Body of pancreas (tissue), 4 donors: Measurements from ENCODE around the gene KCNJ6. TPM values are rescaled to one million over a fixed set of nuclear protein-coding genes. Genes with fewer than 3 reads are reported as not detected.

ENCODE experiments used
- ATAC-seq: fragments of 150-250 bp; one replicate; pipeline ENCODE4 v1.9.1; 2016
- DNase-seq, 4 donors: peaks; one replicate each; pipeline ENCODE4 v3.0.0-alpha.2; 2019
- H3K27ac ChIP-seq, 4 donors: fragments of 200-600 bp; sonication (generic); 1 replicate in 3 of 4; 2 replicates in 1 of 4; pipeline versions ENCODE4 v1.5.1 to v1.6.1; 2016 to 2019; ENCODE audit warnings: mild to moderate bottlenecking in 1 of 4, mixed read lengths in 1 of 4, moderate library complexity in 1 of 4
- H3K27me3 ChIP-seq, 2 donors: fragments of 200-600 bp; sonication (generic); one replicate each; pipeline ENCODE4 v1.6.0; 2016; ENCODE audit warnings: mild to moderate bottlenecking in 1 of 2
- H3K36me3 ChIP-seq, 2 donors: fragments of 200-600 bp; sonication (generic); replicated peaks in 1 of 2; 2 replicates each; pipeline ENCODE4 v1.5.1; 2016; ENCODE audit warnings: low read depth in 2 of 2; ENCODE audit not compliant: insufficient read depth in 1 of 2
- H3K4me1 ChIP-seq: fragments of 200-600 bp; sonication (generic); one replicate; pipeline ENCODE4 v1.6.0; 2016
- H3K4me3 ChIP-seq, 2 donors: fragments of 200-600 bp; sonication (generic); 1 replicate in 1 of 2; 2 replicates in 1 of 2; pipeline ENCODE4 v1.5.1; 2016 to 2019
- H3K9me3 ChIP-seq, 3 donors: fragments of 200-600 bp; sonication (generic); 1 replicate in 2 of 3; 2 replicates in 1 of 3; pipeline ENCODE4 v1.5.1; 2016
- POLR2A ChIP-seq, 3 donors: fragments of 450-650 bp; IDR thresholded peaks; one replicate each; pipeline ENCODE4 v1.6.1; 2016; ENCODE audit warnings: antibody characterized with exemption in 3 of 3, mild to moderate bottlenecking in 2 of 3
- WGBS, 2 donors: methylation state at CpG; one replicate each; pipeline ENCODE4 v1.1.5; 2017; 5-methylcytosine and 5-hydroxymethylcytosine counted together
- intact Hi-C: fragments of 100-400 bp; cut with DNase I; formaldehyde crosslinking; loops from one replicate; pipeline ENCODE4 v1.15.1; 2023
- total RNA-seq, 2 donors: library from RNA; depleted of rRNA; stranded (reverse); fragments of >200 nt; gene quantifications; one replicate each; pipeline ENCODE4 v1.1.0, GENCODE V29; 2016
- TF ChIP-seq, protein P1 (sequence below), 7 experiments: fragments of 450-650 bp in 4 of 7; fragments of 200-600 bp in 3 of 7; sonication (generic) in 3 of 7; IDR thresholded peaks; one replicate each; pipeline ENCODE4 v1.5.1; 2016 to 2019; ENCODE audit warnings: antibody characterized with exemption in 7 of 7

Gene KCNJ6
- total RNA-seq, 2 donors from 2014 or later = under 0.01 to 0.78 TPM

DNA sequence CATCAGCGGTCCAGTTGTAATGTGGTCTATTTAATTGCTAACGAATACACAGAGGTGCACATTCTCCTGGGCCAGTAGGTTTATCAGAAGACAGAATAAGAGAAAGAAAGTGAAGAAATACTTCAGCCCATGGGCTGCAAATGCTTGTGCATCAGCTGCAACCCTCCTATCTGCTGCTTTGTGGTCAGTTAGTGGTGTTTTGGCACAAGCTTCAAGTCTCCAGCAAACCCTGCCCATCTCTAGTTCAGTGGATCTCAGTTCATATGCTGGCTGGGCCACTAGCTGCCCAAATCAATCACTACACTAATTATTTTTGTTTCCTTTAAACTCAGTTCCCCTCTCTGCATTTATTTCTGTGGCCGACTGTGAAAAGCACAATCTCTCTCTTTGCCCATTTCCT, 124.2 kb downstream of the KCNJ6 start:
- WGBS, 2 donors = 77 to 80% methylated on average over 3 of the region's 3 CpGs
- intact Hi-C loops = no loop called here
- Histone ChIP-seq H3K27ac (no peak overlapping the region), H3K4me1 (no peaks in the 10 kb centered on the region), H3K4me3 (no peak overlapping the region), H3K27me3 (no peaks in the 10 kb centered on the region), H3K36me3 (no peaks in the 10 kb centered on the region), H3K9me3 (no peaks in the 10 kb centered on the region)
- no peak for TF ChIP-seq POLR2A (IDR thresholded peaks at IDR 0.05)
- TF ChIP-seq, protein P1, sequence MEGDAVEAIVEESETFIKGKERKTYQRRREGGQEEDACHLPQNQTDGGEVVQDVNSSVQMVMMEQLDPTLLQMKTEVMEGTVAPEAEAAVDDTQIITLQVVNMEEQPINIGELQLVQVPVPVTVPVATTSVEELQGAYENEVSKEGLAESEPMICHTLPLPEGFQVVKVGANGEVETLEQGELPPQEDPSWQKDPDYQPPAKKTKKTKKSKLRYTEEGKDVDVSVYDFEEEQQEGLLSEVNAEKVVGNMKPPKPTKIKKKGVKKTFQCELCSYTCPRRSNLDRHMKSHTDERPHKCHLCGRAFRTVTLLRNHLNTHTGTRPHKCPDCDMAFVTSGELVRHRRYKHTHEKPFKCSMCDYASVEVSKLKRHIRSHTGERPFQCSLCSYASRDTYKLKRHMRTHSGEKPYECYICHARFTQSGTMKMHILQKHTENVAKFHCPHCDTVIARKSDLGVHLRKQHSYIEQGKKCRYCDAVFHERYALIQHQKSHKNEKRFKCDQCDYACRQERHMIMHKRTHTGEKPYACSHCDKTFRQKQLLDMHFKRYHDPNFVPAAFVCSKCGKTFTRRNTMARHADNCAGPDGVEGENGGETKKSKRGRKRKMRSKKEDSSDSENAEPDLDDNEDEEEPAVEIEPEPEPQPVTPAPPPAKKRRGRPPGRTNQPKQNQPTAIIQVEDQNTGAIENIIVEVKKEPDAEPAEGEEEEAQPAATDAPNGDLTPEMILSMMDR (IDR thresholded peaks at IDR 0.05) = no peak
- no peak for ATAC-seq
- DNase-seq = no peak

DNA sequence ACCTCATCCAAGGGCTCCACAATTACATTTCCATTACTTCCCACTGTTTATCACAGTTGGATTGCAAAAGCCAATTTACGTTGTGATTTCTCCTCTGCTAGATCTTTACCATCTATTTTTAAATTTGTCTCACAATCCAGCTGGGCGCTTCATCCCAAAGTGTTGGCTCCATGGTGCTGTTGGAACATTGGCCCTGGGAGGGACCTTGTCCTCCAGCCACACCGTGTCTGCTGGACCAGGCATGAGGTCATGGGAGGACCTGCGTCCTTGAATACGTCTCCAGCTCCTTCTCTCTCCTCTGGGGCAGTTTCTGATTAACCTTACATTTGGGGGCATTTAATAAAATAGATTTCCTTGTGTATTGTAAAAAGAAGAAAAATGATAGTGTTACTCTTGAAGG, 125.4 kb downstream of the KCNJ6 start:
- 45 to 52% methylated on average over 5 of the region's 5 CpGs for WGBS, 2 donors
- intact Hi-C loops = no loop called here
- no peak for ATAC-seq

DNA sequence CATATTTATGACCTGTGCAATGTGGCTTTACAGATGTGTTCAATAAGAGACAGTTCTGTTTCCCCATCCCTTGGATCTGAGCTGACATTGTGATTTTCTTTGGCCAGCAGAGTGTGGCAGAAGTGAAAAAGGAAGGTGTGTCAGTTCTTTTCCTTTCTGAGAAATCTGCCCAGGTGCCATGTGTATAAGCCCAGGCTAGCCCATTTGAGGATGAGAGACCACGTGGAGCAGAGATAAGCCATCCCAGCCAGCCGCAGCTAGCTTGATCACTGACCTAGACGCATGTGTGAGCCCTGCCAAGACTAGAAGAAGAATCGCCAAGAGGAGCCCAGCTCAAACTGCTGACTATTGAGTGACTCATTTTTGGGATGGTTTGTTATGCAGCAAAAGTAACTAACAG, 127.8 kb downstream of the KCNJ6 start:
- Histone ChIP-seq H3K36me3 (no peaks in the 10 kb centered on the region), H3K27me3 (no peaks in the 10 kb centered on the region), H3K4me1 (no peaks in the 10 kb centered on the region), H3K4me3 (no peak overlapping the region), H3K9me3 (no peaks in the 10 kb centered on the region), H3K27ac (no peak overlapping the region)
- intact Hi-C loops = no loop called here
- ATAC-seq (no peak), DNase-seq (no peak)
- WGBS, 2 donors = 67 to 68% methylated on average over 4 of the region's 4 CpGs
- TF ChIP-seq, protein P1 (IDR thresholded peaks at IDR 0.05) = no peak

More for the DNA sequence above, 125.4 kb downstream of the KCNJ6 start:
- Histone ChIP-seq H3K27me3 (no peaks in the 10 kb centered on the region), H3K9me3 (no peaks in the 10 kb centered on the region), H3K27ac (no peak overlapping the region), H3K36me3 (no peaks in the 10 kb centered on the region), H3K4me1 (no peaks in the 10 kb centered on the region), H3K4me3 (no peak overlapping the region)
- no peak for DNase-seq
- TF ChIP-seq, protein P1 (IDR thresholded peaks at IDR 0.05) = no peak
- no peak for TF ChIP-seq POLR2A (IDR thresholded peaks at IDR 0.05)

DNA sequence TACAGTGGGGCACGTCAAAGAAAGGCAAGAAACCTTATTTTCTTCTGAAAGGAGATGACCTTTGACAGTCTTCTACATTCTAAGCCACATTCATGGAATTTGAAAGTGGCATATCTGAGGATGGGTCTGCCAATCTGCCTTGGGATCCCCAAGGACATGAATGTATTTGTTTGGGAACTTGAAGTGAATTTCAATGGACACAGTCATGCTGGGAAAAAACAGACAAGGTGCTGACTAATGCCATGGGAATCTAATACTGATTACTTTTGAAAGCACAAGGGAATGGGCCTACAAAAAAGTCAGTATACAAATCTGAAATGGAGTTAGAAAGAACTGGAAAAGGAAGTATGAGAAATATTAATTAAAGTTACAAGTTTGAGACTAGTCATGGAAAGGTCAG, 128.8 kb downstream of the KCNJ6 start:
- H3K9me3 ChIP-seq = no peaks in the 10 kb centered on the region
- H3K36me3 ChIP-seq = no peaks in the 10 kb centered on the region
- no peak overlapping the region for H3K4me3 ChIP-seq
- ATAC-seq = no peak
- H3K27ac ChIP-seq = no peak overlapping the region
- no peaks in the 10 kb centered on the region for H3K27me3 ChIP-seq
- 74 to 90% methylated on average over 1 of the region's 1 CpG for WGBS, 2 donors
- no peaks in the 10 kb centered on the region for H3K4me1 ChIP-seq
- no peak for DNase-seq
- intact Hi-C loops = no loop called here
- TF ChIP-seq, protein P1 (IDR thresholded peaks at IDR 0.05) = no peak
- TF ChIP-seq POLR2A (IDR thresholded peaks at IDR 0.05) = no peak

DNA sequence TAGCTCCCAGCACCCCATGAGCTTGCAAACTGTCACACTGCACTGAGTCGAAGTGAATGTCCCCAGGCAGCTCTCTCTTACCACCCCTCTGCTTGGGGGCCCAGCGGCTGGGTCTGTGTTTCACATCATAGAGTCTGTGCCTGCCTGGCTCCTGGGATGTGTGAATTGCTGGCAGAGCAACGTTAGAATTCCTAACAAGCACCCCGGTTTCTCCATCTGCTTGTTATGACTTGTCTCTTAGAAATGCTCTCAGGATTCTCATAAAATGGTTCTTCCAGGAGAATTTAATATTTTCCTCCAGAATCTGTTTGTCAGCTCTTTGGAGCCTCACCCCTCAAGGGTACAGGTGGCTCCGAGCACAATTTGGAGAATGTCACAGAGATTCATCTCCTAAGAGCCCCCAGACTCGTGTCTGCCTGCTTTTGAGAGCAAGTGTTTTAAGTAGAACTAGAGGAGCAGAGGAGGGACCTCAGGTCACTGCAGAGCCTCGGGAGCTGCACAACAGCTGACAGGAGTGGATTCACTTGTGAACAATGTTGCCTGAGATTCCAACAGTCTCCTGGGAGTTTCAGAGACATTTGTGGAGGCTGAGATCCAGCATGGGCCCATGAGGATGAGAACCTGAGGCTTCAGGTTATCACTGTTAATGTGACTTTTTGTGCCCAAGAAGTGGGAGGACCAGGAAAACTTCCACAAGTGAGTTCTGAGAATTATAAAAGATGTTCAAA, 131.5 kb downstream of the KCNJ6 start:
- no peaks in the 10 kb centered on the region for H3K27me3 ChIP-seq
- WGBS, 2 donors = 45 to 52% methylated on average over 7 of the region's 7 CpGs
- intact Hi-C loops = no loop called here
- no peaks in the 10 kb centered on the region for H3K9me3 ChIP-seq
- H3K36me3 ChIP-seq = no peaks in the 10 kb centered on the region
- no peak overlapping the region for H3K27ac ChIP-seq
- DNase-seq (no peak), ATAC-seq (no peak)
- H3K4me1 ChIP-seq = no peaks in the 10 kb centered on the region
- no peak for TF ChIP-seq POLR2A (IDR thresholded peaks at IDR 0.05)
- TF ChIP-seq, protein P1 (IDR thresholded peaks at IDR 0.05) = no peak
- H3K4me3 ChIP-seq = no peak overlapping the region
